HepG2 (cell line): ENCODE results near the gene ACAT2.

Source experiments
- ARID5B ChIP-seq: IDR thresholded peaks from 2 replicates; pipeline ENCODE4 v1.4.0; 2020; ENCODE audit warnings: mild to moderate bottlenecking, missing genetic modification reagents
- CHD4 ChIP-seq: fragments of 200-600 bp; sonication (generic); IDR thresholded peaks from 2 replicates; pipeline ENCODE4 v1.7.0; 2017; ENCODE audit warnings: mild to moderate bottlenecking, low read length, borderline replicate concordance
- CTCF ChIP-seq: sonication (generic); formaldehyde crosslinking; IDR thresholded peaks from 2 replicates; pipeline ENCODE4 v1.5.0; 2020; ENCODE audit warnings: mild to moderate bottlenecking, missing genetic modification reagents, moderate library complexity
- DBP ChIP-seq: sonication (generic); formaldehyde crosslinking; IDR thresholded peaks from 2 replicates; pipeline ENCODE4 v1.4.0; 2020; ENCODE audit warnings: missing genetic modification reagents; ENCODE audit errors: not compliant biosample characterization
- GABPA ChIP-seq, 2 experiments: IDR thresholded peaks; 2 replicates each; pipeline ENCODE4 v1.6.1; 2011 to 2016; ENCODE audit warnings: low read depth in 2 of 2, low read length in 1 of 2, missing biosample characterization in 1 of 2, missing genetic modification characterization in 1 of 2
- YY1 ChIP-seq: IDR thresholded peaks from 2 replicates; pipeline ENCODE4 v1.6.1; 2011; ENCODE audit warnings: low read length, low read depth, moderate library complexity, mild to moderate bottlenecking; ENCODE audit not compliant: insufficient read depth, insufficient replicate concordance
- ZNF362 ChIP-seq: sonication (generic); formaldehyde crosslinking; IDR thresholded peaks from 2 replicates; pipeline ENCODE4 v1.4.0; 2020; ENCODE audit warnings: missing genetic modification reagents, mild to moderate bottlenecking, borderline replicate concordance

GRCh38 chr6:159754959-159755914, 6.6 kb upstream of the ACAT2 start:
- no peak for TF ChIP-seq DBP
- no peak for TF ChIP-seq CTCF (CRISPR knock-in tag)
- TF ChIP-seq GABPA (IDR thresholded peaks at IDR 0.05; ENCODE audit: low read depth, low read length), result no peak
- no peak for TF ChIP-seq GABPA (CRISPR knock-in tag; IDR thresholded peaks at IDR 0.05; ENCODE audit: low read depth)
- TF ChIP-seq ARID5B (CRISPR knock-in tag), result no peak
- no peak for TF ChIP-seq ZNF362 (CRISPR knock-in tag)
- no peak for TF ChIP-seq CHD4
- no peak for TF ChIP-seq YY1
